GM18868 (cell line): ENCODE measurements around the gene ZBTB11.
A peak's percentile ranks its signal among the peaks of the same experiment; 100 is the strongest.
"Not testable (repeated sequence)": the region's sequence is repeated elsewhere in the genome, so short reads cannot be mapped to it uniquely, and the experiment has no call there.

Source experiments
- ATAC-seq: cut with Tn5 transposase; IDR thresholded peaks from one replicate; pipeline ENCODE4 v1.9.1; 2021; ENCODE audit warnings: mild to moderate bottlenecking, moderate library complexity; ENCODE audit not compliant: unreplicated experiment

The ZBTB11 gene

DNA sequence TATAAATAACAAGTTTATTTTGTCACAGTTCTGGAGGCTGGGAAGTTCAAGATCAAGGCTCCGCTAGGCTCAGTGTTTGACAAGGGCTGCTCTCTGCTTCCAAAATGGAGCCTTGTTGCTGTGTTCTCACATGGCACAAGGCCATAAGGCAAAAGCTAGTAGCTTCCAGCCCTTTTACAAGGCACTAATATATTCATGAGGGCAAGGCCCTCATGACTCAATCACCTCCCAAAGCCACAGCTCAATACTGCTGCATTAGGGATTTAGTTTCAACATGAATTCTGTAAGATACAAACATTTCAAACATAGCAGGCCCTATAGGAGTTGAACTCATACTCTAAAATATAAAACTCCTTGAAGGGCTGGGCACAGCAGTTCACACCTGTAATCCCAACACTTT is 30.2 kb downstream of the ZBTB11 start:
- ATAC-seq: no peak

DNA sequence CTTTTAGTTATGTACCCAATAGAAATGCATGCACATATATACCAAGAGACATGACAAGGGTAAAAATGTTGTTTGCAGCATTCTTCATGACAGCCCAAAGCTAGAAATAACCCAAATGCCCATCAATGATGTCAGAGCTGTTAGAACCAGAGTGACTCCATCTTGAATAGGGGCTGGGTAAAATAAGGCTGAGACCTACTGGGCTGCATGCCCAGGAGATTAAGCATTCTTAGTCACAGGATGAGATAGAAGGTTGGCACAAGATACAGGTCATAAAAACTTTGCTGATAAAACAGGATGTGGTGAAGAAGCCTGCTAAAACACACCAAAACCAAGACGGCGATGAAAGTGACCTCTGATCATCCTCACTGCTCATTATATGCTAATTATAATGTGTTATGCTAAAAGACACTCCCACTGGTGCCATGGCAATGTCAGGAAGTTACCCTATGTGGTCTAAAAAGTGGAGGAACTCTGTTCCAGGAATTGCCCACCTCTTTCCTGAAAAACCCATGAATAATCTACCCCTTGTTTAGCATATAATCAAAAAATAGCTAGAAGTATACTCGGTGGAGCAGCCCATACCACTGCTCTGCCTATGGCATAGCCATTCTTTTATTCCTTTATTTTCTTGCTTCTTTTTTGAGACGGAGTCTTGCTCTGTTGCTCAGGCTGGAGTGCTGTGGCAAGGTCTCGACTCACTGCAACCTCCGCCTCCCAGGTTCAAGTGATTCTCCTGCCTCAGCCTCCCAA is 32.9 kb downstream of the ZBTB11 start:
- ATAC-seq: no peak

DNA sequence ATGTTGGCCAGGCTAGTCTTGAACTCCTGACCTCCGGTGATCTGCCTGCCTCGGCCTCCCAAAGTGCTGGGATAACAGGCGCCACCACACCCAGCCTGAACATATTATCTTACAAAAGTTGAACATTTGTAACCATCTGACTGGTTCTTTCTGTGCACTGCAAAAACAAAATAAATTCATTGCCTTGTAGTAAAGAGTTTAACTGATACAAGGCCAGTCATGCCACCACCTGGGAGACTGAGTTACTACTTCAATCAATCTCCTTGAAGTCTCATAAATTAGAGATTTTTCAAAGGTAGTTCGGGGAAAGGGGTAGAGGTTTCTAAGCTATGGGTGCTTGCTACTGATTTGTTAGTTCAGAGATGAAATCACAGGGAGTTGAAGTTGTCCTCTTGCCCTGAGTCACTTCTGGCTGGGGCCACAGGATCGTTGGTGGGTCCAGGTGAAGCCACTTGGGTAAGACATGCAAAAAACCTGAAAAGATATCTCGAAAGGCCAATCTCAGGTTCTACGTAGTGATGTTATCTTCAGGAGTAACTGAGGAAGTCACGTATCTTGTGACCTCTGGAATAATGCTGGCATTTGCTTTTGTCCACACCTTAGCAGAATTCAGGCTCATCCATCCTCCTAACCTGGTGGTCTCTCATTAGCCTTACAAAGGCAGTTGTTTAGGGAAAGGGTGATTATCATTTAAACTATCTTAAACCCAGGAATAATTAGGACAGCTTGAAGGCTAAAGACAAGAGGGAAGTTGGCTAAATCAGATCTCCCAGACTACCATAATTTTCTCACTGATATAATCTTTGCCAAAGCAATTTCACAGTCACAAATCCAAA is 33.7 kb downstream of the ZBTB11 start:
- no peak for ATAC-seq

GRCh38 chr3:101642441-101642840 is 34.5 kb downstream of the ZBTB11 start:
- no peak for ATAC-seq

- not testable (repeated sequence) for ATAC-seq
Observed at GRCh38 chr3:101641397-101642115, 35.4 kb downstream of the ZBTB11 start.

- no peak for ATAC-seq
Observed at GRCh38 chr3:101640256-101640655, 36.7 kb downstream of the ZBTB11 start.

DNA sequence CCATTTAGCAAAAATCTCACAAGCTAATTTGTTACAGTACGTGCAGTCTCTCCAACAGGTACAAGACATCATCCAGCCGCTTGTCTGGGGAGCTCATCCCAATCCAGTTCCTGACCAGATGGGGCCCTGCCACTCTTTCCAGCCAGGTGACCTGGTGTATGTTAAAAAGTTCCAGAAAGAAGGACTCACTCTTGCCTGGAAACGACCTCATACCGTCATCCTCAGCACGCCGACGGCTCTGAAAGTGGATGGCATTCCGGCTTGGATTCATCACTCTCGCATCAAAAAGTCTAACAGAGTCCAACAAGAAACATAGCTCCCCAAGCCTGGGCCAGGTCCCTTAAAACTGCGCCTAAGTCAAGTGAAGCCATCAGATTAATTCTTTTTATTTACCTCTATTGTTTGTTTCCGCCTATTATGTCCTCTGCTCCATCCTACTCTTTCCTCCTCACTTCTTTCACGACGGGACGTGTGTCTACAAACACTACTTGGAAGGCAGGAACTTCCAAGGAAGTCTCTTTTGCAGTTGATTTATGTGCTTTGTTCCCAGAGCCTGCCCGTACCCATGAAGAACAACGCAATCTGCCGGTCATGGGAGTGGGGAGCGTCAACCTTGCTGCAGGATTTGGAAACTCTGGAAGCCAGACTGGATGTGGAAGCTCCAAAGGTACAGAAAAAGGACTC is 37.5 kb downstream of the ZBTB11 start:
- ATAC-seq: no peak

GRCh38 chr3:101638261-101638745 is 38.6 kb downstream of the ZBTB11 start:
- no peak for ATAC-seq

- no peak for ATAC-seq
Observed at GRCh38 chr3:101637451-101637850, 39.5 kb downstream of the ZBTB11 start.

DNA sequence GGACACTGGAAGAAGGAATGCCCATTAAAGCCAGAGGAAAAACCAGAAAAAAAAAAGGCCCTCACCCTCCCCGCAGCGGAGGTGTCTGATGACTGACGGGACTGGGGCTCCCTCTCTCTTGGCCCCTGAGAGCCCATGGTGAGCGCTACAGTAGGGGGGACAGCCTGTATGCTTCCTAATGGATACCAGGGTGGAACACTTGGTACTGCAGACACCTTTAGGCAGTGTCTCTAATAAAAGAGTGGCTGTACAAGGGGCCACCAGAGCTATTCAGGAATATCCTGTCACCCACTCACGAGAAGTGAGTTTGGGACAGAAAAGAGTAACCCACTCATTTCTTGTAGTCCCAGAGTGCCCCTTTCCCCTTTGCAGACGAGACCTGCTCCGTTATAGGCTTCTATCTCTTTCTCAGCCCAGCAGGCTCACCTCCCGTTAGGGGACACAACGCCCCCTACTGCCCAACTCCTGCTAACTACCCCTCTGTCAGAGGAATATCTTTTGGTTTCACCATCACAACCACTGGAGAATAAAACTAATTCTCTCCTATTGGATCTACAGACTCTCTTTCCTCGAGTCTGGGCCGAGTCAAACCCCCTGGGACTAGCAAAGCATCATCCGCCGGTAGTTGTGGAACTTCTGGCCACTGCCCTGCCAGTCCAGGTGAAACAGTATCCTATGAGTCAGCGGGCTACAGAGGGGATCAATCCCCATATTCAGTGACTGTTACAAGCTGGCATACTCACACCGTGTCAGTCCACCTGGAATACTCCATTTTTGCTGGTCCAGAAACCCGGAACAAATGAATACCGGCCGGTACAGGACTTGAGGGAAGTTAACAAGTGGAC is 40.8 kb downstream of the ZBTB11 start:
- peak; percentile 97 for ATAC-seq

- no peak for ATAC-seq
Observed at GRCh38 chr3:101635345-101635744, 41.6 kb downstream of the ZBTB11 start.

DNA sequence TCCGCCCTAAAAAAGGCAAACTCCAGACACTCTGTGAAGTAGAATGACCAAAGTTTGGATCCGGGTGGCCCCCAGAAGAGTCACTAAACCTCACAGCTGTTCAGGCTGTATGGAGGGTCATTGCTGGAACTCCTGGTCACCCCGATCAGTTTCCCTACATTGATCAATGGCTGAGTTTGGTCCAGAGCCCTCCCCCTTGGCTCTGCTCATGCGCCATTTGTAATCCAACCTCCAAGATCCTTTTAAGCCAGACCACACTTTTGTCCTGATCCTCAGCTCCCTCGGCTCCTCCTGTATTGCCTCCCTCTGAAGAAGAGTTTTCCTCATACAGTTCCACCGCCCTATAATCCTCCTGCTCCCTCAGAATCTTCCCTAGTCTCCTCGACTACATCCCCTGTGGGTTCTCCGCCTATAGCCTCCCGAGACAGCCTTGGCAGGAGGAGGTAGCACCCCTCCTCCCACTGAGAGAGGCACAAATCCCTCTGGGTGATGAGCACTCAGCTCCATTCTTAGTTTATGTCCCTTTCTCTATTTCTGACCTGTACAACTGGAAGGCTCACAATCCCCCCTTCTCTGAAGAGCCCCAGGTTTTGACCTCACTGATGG is 42.2 kb downstream of the ZBTB11 start:
- ATAC-seq: no peak

DNA sequence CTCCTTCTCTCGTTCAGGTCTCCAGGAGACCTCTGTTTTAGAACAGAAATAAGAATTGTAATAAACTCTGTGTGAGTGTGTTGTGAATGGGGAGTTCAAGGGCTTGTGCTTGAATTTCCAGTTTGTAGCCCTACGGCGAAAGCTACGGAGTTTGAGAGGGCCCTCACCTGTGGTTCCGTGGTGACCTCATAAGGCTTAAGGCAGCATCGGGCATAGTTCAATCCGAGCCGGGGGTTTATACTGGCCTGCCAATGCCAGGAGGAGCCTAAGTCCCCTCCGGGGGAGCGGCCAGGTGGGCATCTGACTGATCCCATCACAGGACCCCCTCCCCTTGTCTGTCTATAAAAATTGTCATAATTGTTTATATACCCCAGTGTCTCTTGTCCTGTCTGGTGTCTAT is 43.7 kb downstream of the ZBTB11 start:
- ATAC-seq: no peak

DNA sequence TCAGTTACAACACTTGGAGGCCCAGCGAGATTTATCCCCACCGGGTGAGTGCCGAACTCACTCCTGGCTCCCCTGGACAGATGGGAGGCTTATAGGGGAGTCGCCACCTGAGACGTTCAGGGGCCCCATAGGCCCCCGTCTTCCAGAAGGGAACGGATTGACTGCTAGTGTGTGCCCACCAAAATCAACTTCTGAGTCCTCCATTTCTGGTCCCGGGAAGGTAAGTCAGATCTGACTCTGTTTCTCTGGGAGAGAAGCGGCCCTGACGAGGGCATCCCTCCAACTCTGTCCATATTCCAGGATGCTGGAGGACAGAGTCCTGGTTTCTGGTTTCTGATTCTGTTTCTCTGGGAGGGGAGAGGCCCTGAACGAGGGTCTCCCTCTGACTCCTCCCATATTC is 44.3 kb downstream of the ZBTB11 start:
- ATAC-seq: no peak

GRCh38 chr3:101631959-101632358 is 45.0 kb downstream of the ZBTB11 start:
- not testable (repeated sequence) for ATAC-seq

GRCh38 chr3:101631098-101631796 is 45.7 kb downstream of the ZBTB11 start:
- ATAC-seq: no peak

DNA sequence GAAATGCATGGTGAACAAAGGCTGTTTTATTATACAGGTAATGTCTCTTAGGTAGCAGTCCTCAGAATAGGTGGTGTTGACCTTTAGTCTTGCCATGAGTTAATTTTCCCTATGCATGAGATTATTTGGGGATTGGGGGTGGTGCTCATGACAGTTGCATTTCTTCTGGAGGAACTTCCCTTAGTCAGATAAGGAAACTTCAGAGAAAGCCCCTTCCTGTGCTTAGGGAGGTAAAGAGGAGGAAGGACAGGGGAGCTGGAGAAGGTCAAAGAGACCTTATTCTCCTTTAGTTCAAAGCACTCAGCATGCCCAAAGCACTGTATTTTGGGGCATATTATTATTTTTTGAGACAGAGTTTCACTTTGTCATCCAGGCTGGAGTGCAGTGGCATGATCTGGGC is 47.7 kb downstream of the ZBTB11 start:
- no peak for ATAC-seq

- ATAC-seq: no peak
Observed at GRCh38 chr3:101625879-101626278, 51.1 kb downstream of the ZBTB11 start.

DNA sequence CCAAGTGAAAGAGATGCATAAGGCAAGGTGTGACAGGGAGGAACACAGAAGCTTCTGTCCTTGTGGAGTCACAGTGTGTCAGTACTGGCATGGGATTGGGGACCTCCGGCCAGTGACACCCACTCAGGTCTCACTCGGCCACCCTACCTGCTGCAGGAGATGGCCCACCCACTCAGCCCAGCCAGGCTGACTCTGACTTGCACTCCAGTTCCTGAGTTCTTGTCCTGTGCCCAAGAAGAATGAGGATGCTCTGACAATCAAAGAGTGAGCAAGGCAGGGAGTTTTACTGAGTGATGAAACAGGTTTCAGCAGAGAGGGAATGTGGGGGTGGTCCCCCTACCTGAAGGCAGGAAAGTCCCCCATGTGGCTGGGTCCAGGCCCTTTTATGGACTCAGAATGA is 52.1 kb downstream of the ZBTB11 start:
- ATAC-seq: no peak
